OCI-LY3 (cell line): ENCODE measurements around the gene PJVK.

Experiments
- CTCF ChIP-seq: fragments of 200-600, 300-600 bp; sonication (generic); IDR thresholded peaks from 2 replicates; pipeline ENCODE4 v1.5.1; 2014; ENCODE audit warnings: antibody characterized with exemption, low read length, low read depth
- EZH2phosphoT487 ChIP-seq: fragments of 200-600 bp; shearing (Covaris generic); IDR thresholded peaks from 2 replicates; pipeline ENCODE4 v1.6.1; 2018; ENCODE audit warnings: antibody characterized with exemption, mixed run types, low read depth

GRCh38 chr2:178491612-178492011 lies 40.4 kb downstream of the PJVK start:
- no peak for TF ChIP-seq CTCF
- no peak for TF ChIP-seq EZH2phosphoT487
